HL-60 (cell line): ENCODE data around the gene CEP350.

ENCODE experiments used
- GABPA ChIP-seq: IDR thresholded peaks from 2 replicates; pipeline ENCODE4 v1.6.1; 2012; ENCODE audit warnings: low read depth
- POLR2AphosphoS5 ChIP-seq: IDR thresholded peaks from 2 replicates; pipeline ENCODE4 v1.6.1; 2012; ENCODE audit warnings: low read depth
- TF ChIP-seq, protein P1 (sequence below): IDR thresholded peaks from one replicate; pipeline ENCODE4 v1.5.1; 2011; ENCODE audit warnings: low read length, control low read depth, inconsistent platforms; ENCODE audit not compliant: insufficient read depth
- TF ChIP-seq, protein P2 (sequence below): IDR thresholded peaks from 2 replicates; pipeline ENCODE4 v1.6.1; 2012; ENCODE audit warnings: low read depth; ENCODE audit not compliant: insufficient replicate concordance

DNA sequence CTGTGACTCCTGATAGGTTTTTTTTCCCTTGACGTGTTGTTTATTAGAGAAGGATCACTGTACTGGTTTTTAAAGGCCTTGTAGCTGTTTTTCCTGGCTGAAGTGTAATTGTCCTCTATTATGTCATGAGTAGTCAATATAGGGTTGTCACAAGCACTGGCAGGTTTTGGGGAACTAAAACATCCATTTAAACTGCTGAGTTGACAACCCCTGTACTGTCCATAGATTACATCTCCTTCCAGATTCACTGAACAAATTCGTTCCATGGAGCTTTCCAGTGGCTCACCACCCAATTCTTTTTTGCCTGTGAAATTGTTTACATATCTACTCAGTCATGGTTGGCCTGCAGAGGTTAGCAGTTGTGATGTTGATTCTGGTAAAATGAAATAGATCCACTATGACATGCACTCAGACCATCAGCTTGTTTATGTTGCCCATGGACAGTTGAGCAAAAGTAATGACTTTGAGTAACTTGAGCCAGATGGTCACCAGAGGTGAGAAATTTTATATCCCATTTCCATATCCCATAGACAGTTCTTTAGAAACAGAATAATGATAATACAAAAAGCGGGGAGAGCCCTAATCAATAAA lies 140.2 kb downstream of the CEP350 start:
- TF ChIP-seq POLR2AphosphoS5 (no peak), GABPA (no peak)
- TF ChIP-seq, protein P1, sequence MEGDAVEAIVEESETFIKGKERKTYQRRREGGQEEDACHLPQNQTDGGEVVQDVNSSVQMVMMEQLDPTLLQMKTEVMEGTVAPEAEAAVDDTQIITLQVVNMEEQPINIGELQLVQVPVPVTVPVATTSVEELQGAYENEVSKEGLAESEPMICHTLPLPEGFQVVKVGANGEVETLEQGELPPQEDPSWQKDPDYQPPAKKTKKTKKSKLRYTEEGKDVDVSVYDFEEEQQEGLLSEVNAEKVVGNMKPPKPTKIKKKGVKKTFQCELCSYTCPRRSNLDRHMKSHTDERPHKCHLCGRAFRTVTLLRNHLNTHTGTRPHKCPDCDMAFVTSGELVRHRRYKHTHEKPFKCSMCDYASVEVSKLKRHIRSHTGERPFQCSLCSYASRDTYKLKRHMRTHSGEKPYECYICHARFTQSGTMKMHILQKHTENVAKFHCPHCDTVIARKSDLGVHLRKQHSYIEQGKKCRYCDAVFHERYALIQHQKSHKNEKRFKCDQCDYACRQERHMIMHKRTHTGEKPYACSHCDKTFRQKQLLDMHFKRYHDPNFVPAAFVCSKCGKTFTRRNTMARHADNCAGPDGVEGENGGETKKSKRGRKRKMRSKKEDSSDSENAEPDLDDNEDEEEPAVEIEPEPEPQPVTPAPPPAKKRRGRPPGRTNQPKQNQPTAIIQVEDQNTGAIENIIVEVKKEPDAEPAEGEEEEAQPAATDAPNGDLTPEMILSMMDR = no peak
- TF ChIP-seq, protein P2, sequence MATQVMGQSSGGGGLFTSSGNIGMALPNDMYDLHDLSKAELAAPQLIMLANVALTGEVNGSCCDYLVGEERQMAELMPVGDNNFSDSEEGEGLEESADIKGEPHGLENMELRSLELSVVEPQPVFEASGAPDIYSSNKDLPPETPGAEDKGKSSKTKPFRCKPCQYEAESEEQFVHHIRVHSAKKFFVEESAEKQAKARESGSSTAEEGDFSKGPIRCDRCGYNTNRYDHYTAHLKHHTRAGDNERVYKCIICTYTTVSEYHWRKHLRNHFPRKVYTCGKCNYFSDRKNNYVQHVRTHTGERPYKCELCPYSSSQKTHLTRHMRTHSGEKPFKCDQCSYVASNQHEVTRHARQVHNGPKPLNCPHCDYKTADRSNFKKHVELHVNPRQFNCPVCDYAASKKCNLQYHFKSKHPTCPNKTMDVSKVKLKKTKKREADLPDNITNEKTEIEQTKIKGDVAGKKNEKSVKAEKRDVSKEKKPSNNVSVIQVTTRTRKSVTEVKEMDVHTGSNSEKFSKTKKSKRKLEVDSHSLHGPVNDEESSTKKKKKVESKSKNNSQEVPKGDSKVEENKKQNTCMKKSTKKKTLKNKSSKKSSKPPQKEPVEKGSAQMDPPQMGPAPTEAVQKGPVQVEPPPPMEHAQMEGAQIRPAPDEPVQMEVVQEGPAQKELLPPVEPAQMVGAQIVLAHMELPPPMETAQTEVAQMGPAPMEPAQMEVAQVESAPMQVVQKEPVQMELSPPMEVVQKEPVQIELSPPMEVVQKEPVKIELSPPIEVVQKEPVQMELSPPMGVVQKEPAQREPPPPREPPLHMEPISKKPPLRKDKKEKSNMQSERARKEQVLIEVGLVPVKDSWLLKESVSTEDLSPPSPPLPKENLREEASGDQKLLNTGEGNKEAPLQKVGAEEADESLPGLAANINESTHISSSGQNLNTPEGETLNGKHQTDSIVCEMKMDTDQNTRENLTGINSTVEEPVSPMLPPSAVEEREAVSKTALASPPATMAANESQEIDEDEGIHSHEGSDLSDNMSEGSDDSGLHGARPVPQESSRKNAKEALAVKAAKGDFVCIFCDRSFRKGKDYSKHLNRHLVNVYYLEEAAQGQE = no peak
